Forelimb muscle (tissue), 1 donor: ENCODE measurements around the gene TBX5. TPM values are rescaled to one million over a fixed set of nuclear protein-coding genes. Genes with fewer than 3 reads are reported as not detected.
"Not testable (repeated sequence)": the region's sequence is repeated elsewhere in the genome, so short reads cannot be mapped to it uniquely, and the experiment has no call there.

Experiments
- DNase-seq: peaks from one replicate; pipeline ENCODE4 v3.0.0-alpha.2; 2013; ENCODE audit warnings: low read depth
- polyA plus RNA-seq: library from polyadenylated mRNA; unstranded; fragments of 120-200 nt; gene quantifications from one replicate; pipeline ENCODE4 v1.2.1, GENCODE V29; 2013; ENCODE audit not compliant: insufficient read length

TBX5 gene
- polyA plus RNA-seq, 1 donor = 3.6 TPM

- DNase-seq = no peak
These were observed 21.2 kb downstream of the TBX5 start for GRCh38 chr12:114384739-114385138.

GRCh38 chr12:114381177-114381576, 24.8 kb downstream of the TBX5 start:
- no peak for DNase-seq

GRCh38 chr12:114371733-114372132, 34.2 kb downstream of the TBX5 start:
- no peak for DNase-seq

GRCh38 chr12:114371250-114371649, 34.7 kb downstream of the TBX5 start:
- DNase-seq = no peak

- peak; percentile 52 for DNase-seq
These were observed 37.1 kb downstream of the TBX5 start for GRCh38 chr12:114368685-114369452.

- DNase-seq = no peak
These were observed 44.0 kb downstream of the TBX5 start for GRCh38 chr12:114361992-114362391.

- DNase-seq = no peak
These were observed 44.4 kb downstream of the TBX5 start for GRCh38 chr12:114361545-114361944.

- no peak for DNase-seq
These were observed 45.5 kb downstream of the TBX5 start for GRCh38 chr12:114360485-114360884.

- no peak for DNase-seq
These were observed 50.4 kb downstream of the TBX5 start for GRCh38 chr12:114355389-114356088.

- not testable (repeated sequence) for DNase-seq
These were observed 56.7 kb downstream of the TBX5 start for GRCh38 chr12:114349239-114349638.

- no peak for DNase-seq
These were observed 58.1 kb downstream of the TBX5 start for GRCh38 chr12:114347861-114348260.

- no peak for DNase-seq
These were observed 61.1 kb downstream of the TBX5 start for GRCh38 chr12:114344831-114345230.

GRCh38 chr12:114344303-114344663, 61.7 kb downstream of the TBX5 start:
- no peak for DNase-seq

GRCh38 chr12:114343585-114344302, 62.2 kb downstream of the TBX5 start:
- no peak for DNase-seq

GRCh38 chr12:114342656-114343055, 63.3 kb downstream of the TBX5 start:
- no peak for DNase-seq

GRCh38 chr12:114341635-114342034, 64.3 kb downstream of the TBX5 start:
- no peak for DNase-seq

GRCh38 chr12:114340231-114340630, 65.7 kb downstream of the TBX5 start:
- DNase-seq = no peak

- no peak for DNase-seq
These were observed 66.3 kb downstream of the TBX5 start for GRCh38 chr12:114339626-114340025.

GRCh38 chr12:114335607-114336006, 70.3 kb downstream of the TBX5 start:
- no peak for DNase-seq

GRCh38 chr12:114334395-114334794, 71.5 kb downstream of the TBX5 start:
- DNase-seq = no peak

- DNase-seq = no peak
These were observed 77.7 kb downstream of the TBX5 start for GRCh38 chr12:114328292-114328691.

GRCh38 chr12:114327765-114328164, 78.2 kb downstream of the TBX5 start:
- no peak for DNase-seq

- no peak for DNase-seq
These were observed 84.4 kb downstream of the TBX5 start for GRCh38 chr12:114321524-114321923.
